H1 (cell line): ENCODE measurements around the gene CRPPA. TPM values are rescaled to one million over a fixed set of nuclear protein-coding genes. Genes with fewer than 3 reads are reported as not detected.
A peak's percentile ranks its signal among the peaks of the same experiment; 100 is the strongest.

Experiments
- BCL11A ChIP-seq, 2 experiments: IDR thresholded peaks; one replicate each; pipeline ENCODE4 v1.6.1; 2011; ENCODE audit warnings: low read depth in 2 of 2, low read length in 2 of 2, mild to moderate bottlenecking in 2 of 2
- CBX8 ChIP-seq: fragments of 300-800, 300-1000 bp; sonication (generic); IDR thresholded peaks from 2 replicates; pipeline ENCODE4 v1.7.1; 2016; ENCODE audit warnings: low read depth, low read length, borderline replicate concordance
- CHD2 ChIP-seq: IDR thresholded peaks from 2 replicates; pipeline ENCODE4 v1.6.1; 2012; ENCODE audit warnings: low read length, improper control_type of control experiment
- CTBP2 ChIP-seq: IDR thresholded peaks from 2 replicates; pipeline ENCODE4 v1.7.0; 2011; ENCODE audit warnings: borderline replicate concordance, mild to moderate bottlenecking, moderate library complexity, mixed read lengths, low read length; ENCODE audit not compliant: insufficient read depth, insufficient read length
- EP300 ChIP-seq, 2 experiments: IDR thresholded peaks; 1 replicate in 1 of 2; 2 replicates in 1 of 2; pipeline ENCODE4 v1.6.1; 2011 to 2012; ENCODE audit warnings: low read depth in 2 of 2, low read length in 2 of 2, mild to moderate bottlenecking in 2 of 2, borderline replicate concordance in 1 of 2, inconsistent platforms in 1 of 2, moderate library complexity in 1 of 2
- EZH2 ChIP-seq: fragments of 200-600 bp; sonication (generic); IDR thresholded peaks from 2 replicates; pipeline ENCODE4 v1.7.1; 2012; ENCODE audit warnings: low read depth, mild to moderate bottlenecking, moderate library complexity, low read length, inconsistent platforms; ENCODE audit not compliant: severe bottlenecking
- FOSL1 ChIP-seq: IDR thresholded peaks from 2 replicates; pipeline ENCODE4 v1.6.1; 2011; ENCODE audit warnings: mild to moderate bottlenecking, low read depth, low read length, moderate library complexity; ENCODE audit not compliant: insufficient read depth
- GTF2F1 ChIP-seq: IDR thresholded peaks from 2 replicates; pipeline ENCODE4 v1.6.1; 2012; ENCODE audit warnings: low read depth, low read length, improper control_type of control experiment, borderline replicate concordance
- JUN ChIP-seq: IDR thresholded peaks from 2 replicates; pipeline ENCODE4 v1.6.1; 2011; ENCODE audit warnings: low read depth, mild to moderate bottlenecking, improper control_type of control experiment, low read length
- KDM5A ChIP-seq: fragments of 200-600 bp; IDR thresholded peaks from 2 replicates; pipeline ENCODE4 v1.7.1; 2012; ENCODE audit warnings: mild to moderate bottlenecking, low read length, inconsistent platforms, mixed read lengths
- NRF1 ChIP-seq: IDR thresholded peaks from 2 replicates; pipeline ENCODE4 v1.6.1; 2011; ENCODE audit warnings: mild to moderate bottlenecking, low read depth, low read length, improper control_type of control experiment
- POLR2A ChIP-seq, 2 experiments: IDR thresholded peaks; 1 replicate in 1 of 2; 2 replicates in 1 of 2; pipeline ENCODE4 v1.6.1; 2011; ENCODE audit warnings: low read depth in 2 of 2, low read length in 2 of 2, mild to moderate bottlenecking in 2 of 2; ENCODE audit errors: control extremely low read depth in 1 of 2
- POLR2AphosphoS5 ChIP-seq: IDR thresholded peaks from 2 replicates; pipeline ENCODE4 v1.6.1; 2011; ENCODE audit warnings: low read depth, low read length
- POU5F1 ChIP-seq: IDR thresholded peaks from 2 replicates; pipeline ENCODE4 v1.6.1; 2011; ENCODE audit warnings: low read depth, mild to moderate bottlenecking, low read length, moderate library complexity
- SIRT6 ChIP-seq: IDR thresholded peaks from one replicate; pipeline ENCODE4 v1.7.1; 2012; ENCODE audit warnings: low read length, inconsistent platforms
- SP2 ChIP-seq: IDR thresholded peaks from 2 replicates; pipeline ENCODE4 v1.6.1; 2012; ENCODE audit warnings: mild to moderate bottlenecking, low read length, inconsistent platforms
- TBP ChIP-seq: IDR thresholded peaks from 2 replicates; pipeline ENCODE4 v1.6.1; 2011; ENCODE audit warnings: low read depth, low read length, improper control_type of control experiment
- polyA plus RNA-seq, 7 experiments: library from polyadenylated mRNA; depleted of rRNA in 3 of 7; stranded (reverse) in 5 of 7; unstranded in 2 of 7; fragments of >200 nt in 5 of 7; fragments of 200-250 nt in 2 of 7; gene quantifications; 1 replicate in 5 of 7; 2 replicates in 1 of 7; 4 replicates in 1 of 7; pipeline versions ENCODE4 v1.2.1 to v1.2.3, GENCODE V29; 2011 to 2013; ENCODE audit warnings: missing spikeins in 2 of 7, mixed read lengths in 2 of 7
- total RNA-seq: library from RNA; stranded (reverse); fragmentation: NEBNext Ultra II Directional; extraction: Animal tissue kit (Norgen Biotek cat#: 25700); gene quantifications from 2 replicates; pipeline ENCODE4 v1.2.1, GENCODE V29; 2021
- TF ChIP-seq, protein P1 (sequence below), 3 experiments: IDR thresholded peaks; 1 replicate in 2 of 3; 2 replicates in 1 of 3; pipeline versions ENCODE4 v1.5.1 to v1.6.1; 2011; ENCODE audit warnings: low read length in 3 of 3, mild to moderate bottlenecking in 3 of 3, inconsistent platforms in 2 of 3, low read depth in 1 of 3, moderate library complexity in 1 of 3; ENCODE audit not compliant: insufficient read depth in 1 of 3; ENCODE audit errors: control extremely low read depth in 1 of 3
- TF ChIP-seq, protein P2 (sequence below): IDR thresholded peaks from 2 replicates; pipeline ENCODE4 v1.6.1; 2012; ENCODE audit warnings: inconsistent platforms
- TF ChIP-seq, protein P3 (sequence below): IDR thresholded peaks from 2 replicates; pipeline ENCODE4 v1.6.1; 2012; ENCODE audit warnings: low read length, inconsistent platforms

CRPPA gene
- total and polyA plus RNA-seq, 2 of the 8 experiments (the other 6 are each of a cell fraction or from before 2014, with no cell fraction given): 0.23 to 0.39 TPM

DNA sequence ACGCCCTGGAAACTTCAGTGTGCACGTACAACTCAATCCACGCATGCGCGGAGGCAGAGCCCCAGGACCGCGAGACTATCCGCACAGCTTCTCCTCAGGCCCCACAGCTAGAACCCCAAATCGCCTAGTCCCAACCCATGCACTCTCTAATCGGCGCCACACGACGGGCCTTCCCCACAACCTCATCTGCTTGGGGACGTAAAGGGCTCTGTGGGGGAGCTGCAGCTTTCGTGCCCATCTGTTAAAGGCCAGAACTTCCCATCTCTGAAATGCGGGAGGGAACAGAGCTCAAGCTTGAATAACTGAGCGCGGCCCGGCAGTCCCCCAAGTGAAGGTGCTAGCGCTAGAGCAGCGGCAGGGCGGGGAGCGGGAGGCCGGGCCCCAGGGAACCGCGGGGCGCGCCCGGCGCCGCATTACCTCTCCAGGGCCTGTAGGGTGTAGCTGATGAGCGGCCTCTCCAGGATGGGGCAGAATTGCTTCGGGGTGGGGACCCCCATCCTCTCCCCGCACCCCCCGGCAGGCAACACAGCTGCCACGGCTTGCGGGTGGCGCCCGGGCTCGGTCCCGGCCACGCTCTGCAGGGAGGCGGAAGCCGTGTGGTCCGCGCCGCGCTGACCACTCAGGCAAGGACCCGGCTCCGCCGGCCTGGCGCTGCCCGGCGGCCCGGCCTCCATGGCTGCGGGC lies 547 bp downstream of the CRPPA start (continued):
- TF ChIP-seq CBX8 (no peak), EP300 (IDR thresholded peaks at IDR 0.05; ENCODE audit: borderline replicate concordance in 1 of 2, low read depth in 2 of 2, low read length in 2 of 2) (0 out of 3 replicates have a peak, but pooled peaks of 1 of the 2 experiments have one; percentile 20), NRF1 (peak; percentile 34; the same call in 1 of the 2 replicates), KDM5A (no peak), CTBP2 (peak; percentile 94), POLR2A (IDR thresholded peaks at IDR 0.05; ENCODE audit: control extremely low read depth in 1 of 2, low read depth in 2 of 2, low read length in 2 of 2) (peak; percentile 37 to 61), EZH2 (peak; percentile 26), TBP (peak; percentile 62; the same call in 1 of the 2 replicates), SP2 (no peak), BCL11A (IDR thresholded peaks at IDR 0.05; ENCODE audit: low read depth in 2 of 2, low read length in 2 of 2) (no peak), JUN (no peak), POU5F1 (no peak), POLR2AphosphoS5 (peak; percentile 74), GTF2F1 (no peak), FOSL1 (no peak), CHD2 (peak; percentile 83), SIRT6 (no peak)
- TF ChIP-seq, protein P1, sequence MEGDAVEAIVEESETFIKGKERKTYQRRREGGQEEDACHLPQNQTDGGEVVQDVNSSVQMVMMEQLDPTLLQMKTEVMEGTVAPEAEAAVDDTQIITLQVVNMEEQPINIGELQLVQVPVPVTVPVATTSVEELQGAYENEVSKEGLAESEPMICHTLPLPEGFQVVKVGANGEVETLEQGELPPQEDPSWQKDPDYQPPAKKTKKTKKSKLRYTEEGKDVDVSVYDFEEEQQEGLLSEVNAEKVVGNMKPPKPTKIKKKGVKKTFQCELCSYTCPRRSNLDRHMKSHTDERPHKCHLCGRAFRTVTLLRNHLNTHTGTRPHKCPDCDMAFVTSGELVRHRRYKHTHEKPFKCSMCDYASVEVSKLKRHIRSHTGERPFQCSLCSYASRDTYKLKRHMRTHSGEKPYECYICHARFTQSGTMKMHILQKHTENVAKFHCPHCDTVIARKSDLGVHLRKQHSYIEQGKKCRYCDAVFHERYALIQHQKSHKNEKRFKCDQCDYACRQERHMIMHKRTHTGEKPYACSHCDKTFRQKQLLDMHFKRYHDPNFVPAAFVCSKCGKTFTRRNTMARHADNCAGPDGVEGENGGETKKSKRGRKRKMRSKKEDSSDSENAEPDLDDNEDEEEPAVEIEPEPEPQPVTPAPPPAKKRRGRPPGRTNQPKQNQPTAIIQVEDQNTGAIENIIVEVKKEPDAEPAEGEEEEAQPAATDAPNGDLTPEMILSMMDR (IDR thresholded peaks at IDR 0.05; ENCODE audit: control extremely low read depth in 1 of 3, insufficient read depth in 1 of 3, low read depth in 1 of 3, low read length in 3 of 3): peak in 2 of 3 experiments; percentile 16 to 25; a peak in 3 of 4 replicates
- TF ChIP-seq, protein P2, sequence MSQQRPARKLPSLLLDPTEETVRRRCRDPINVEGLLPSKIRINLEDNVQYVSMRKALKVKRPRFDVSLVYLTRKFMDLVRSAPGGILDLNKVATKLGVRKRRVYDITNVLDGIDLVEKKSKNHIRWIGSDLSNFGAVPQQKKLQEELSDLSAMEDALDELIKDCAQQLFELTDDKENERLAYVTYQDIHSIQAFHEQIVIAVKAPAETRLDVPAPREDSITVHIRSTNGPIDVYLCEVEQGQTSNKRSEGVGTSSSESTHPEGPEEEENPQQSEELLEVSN: no peak
- TF ChIP-seq, protein P3, sequence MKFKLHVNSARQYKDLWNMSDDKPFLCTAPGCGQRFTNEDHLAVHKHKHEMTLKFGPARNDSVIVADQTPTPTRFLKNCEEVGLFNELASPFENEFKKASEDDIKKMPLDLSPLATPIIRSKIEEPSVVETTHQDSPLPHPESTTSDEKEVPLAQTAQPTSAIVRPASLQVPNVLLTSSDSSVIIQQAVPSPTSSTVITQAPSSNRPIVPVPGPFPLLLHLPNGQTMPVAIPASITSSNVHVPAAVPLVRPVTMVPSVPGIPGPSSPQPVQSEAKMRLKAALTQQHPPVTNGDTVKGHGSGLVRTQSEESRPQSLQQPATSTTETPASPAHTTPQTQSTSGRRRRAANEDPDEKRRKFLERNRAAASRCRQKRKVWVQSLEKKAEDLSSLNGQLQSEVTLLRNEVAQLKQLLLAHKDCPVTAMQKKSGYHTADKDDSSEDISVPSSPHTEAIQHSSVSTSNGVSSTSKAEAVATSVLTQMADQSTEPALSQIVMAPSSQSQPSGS: no peak
